Fibroblast of lung (primary cell): ENCODE data around the gene KRT82. TPM values are rescaled to one million over a fixed set of nuclear protein-coding genes. Genes with fewer than 3 reads are reported as not detected.
A peak's percentile ranks its signal among the peaks of the same experiment; 100 is the strongest.

Source experiments
- DNase-seq, 2 donors: peaks; one replicate each; pipeline versions ENCODE4 v3.0.0 to v3.0.0-alpha.2; 2010; ENCODE audit warnings: low read depth in 2 of 2
- H2AFZ ChIP-seq: 2 replicates; pipeline ENCODE4 v1.5.1; 2012; ENCODE audit warnings: low read length, control low read depth, inconsistent platforms
- H3K27ac ChIP-seq: 2 replicates; pipeline ENCODE4 v1.5.1; 2011; ENCODE audit warnings: low read length, control low read depth; ENCODE audit not compliant: insufficient read depth
- H3K27me3 ChIP-seq: 2 replicates; pipeline ENCODE4 v1.5.1; 2011; ENCODE audit warnings: mild to moderate bottlenecking, low read length; ENCODE audit not compliant: control insufficient read depth, insufficient read depth
- H3K36me3 ChIP-seq: 2 replicates; pipeline ENCODE4 v1.5.1; 2011; ENCODE audit warnings: low read length; ENCODE audit not compliant: control insufficient read depth, insufficient read depth
- H3K4me1 ChIP-seq: 2 replicates; pipeline ENCODE4 v1.5.1; 2011; ENCODE audit warnings: low read length; ENCODE audit not compliant: control insufficient read depth, insufficient read depth; ENCODE audit errors: extremely low read depth
- H3K4me2 ChIP-seq: 2 replicates; pipeline ENCODE4 v1.5.1; 2011; ENCODE audit warnings: low read length, control low read depth; ENCODE audit not compliant: insufficient read depth; ENCODE audit errors: extremely low read depth
- H3K4me3 ChIP-seq, 4 experiments: fragments of 200-600 bp in 1 of 4; sonication (generic) in 1 of 4; replicated peaks in 1 of 4; 2 replicates each; pipeline ENCODE4 v1.5.1; 2011 to 2016; ENCODE audit warnings: low read length in 4 of 4, low read depth in 3 of 4, mild to moderate bottlenecking in 3 of 4, control low read depth in 2 of 4, inconsistent platforms in 1 of 4, mixed read lengths in 1 of 4; ENCODE audit not compliant: insufficient read depth in 1 of 4; ENCODE audit errors: control extremely low read depth in 1 of 4
- H3K79me2 ChIP-seq: 2 replicates; pipeline ENCODE4 v1.5.1; 2012; ENCODE audit warnings: mild to moderate bottlenecking, low read length, inconsistent platforms; ENCODE audit not compliant: control insufficient read depth, insufficient read depth
- H3K9ac ChIP-seq: 2 replicates; pipeline ENCODE4 v1.5.1; 2011; ENCODE audit warnings: mild to moderate bottlenecking, low read length, control low read depth; ENCODE audit not compliant: insufficient read depth
- H3K9me3 ChIP-seq: 2 replicates; pipeline ENCODE4 v1.5.1; 2012; ENCODE audit warnings: low read depth, low read length; ENCODE audit not compliant: control insufficient read depth, insufficient read depth
- H4K20me1 ChIP-seq: 2 replicates; pipeline ENCODE4 v1.5.1; 2011; ENCODE audit warnings: low read length; ENCODE audit not compliant: control insufficient read depth, insufficient read depth; ENCODE audit errors: extremely low read depth
- EZH2 ChIP-seq: IDR thresholded peaks from 2 replicates; pipeline ENCODE4 v1.5.1; 2012; ENCODE audit warnings: low read length, control low read depth, mild to moderate bottlenecking; ENCODE audit errors: missing control alignments
- polyA plus RNA-seq, 2 donors: library from polyadenylated mRNA; depleted of rRNA in 1 of 2; stranded (reverse) in 1 of 2; unstranded in 1 of 2; fragments of >200 nt; gene quantifications; 2 replicates each; pipeline ENCODE4 v1.2.1, GENCODE V29; 2011 to 2012; ENCODE audit warnings: missing spikeins in 1 of 2
- total RNA-seq: library from RNA; depleted of rRNA; stranded (reverse); fragments of >200 nt; gene quantifications from 2 replicates; pipeline ENCODE4 v1.2.1, GENCODE V29; 2014
- TF ChIP-seq, protein P1 (sequence below), 2 donors: IDR thresholded peaks in 1 of 2; conservative IDR thresholded peaks in 1 of 2; 1 replicate in 1 of 2; 2 replicates in 1 of 2; pipeline ENCODE4 v1.5.1; 2011 to 2012; ENCODE audit warnings: low read length in 2 of 2, control low read depth in 1 of 2, inconsistent platforms in 1 of 2, low read depth in 1 of 2, mild to moderate bottlenecking in 1 of 2

The KRT82 gene
- total and polyA plus RNA-seq, 2 donors (not counting 1 experiment from before 2014, with no cell fraction given) = not detected

DNA sequence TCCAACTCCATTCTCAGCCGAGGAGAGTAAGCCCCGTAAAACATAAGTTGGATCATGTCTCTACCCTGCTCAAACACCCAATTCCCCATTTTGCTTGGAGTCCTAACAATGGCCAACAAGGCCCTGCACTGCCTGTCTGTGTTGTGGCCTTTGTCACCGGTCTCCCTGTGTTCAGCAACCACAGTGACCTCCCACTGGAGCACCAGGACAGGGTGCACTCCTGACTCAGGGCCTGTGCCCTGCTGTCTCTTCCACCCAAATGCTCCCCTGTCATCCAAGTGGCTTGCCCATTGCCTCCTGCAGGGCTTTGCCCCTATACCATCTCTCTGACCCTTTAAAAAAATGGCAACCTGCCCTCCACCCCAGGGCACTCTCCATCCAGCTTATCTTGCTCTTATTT is 34.4 kb downstream of the KRT82 start:
- Histone ChIP-seq H4K20me1 (no peaks in the 10 kb centered on the region), H3K79me2 (no peaks in the 10 kb centered on the region), H3K4me3 (no peak overlapping the region), H3K27me3 (peaks cover 8% of the 10 kb centered on the region), H3K4me2 (no peak overlapping the region), H3K36me3 (no peaks in the 10 kb centered on the region), H3K9ac (no peak overlapping the region), H3K27ac (no peak overlapping the region), H3K4me1 (no peaks in the 10 kb centered on the region), H3K9me3 (no peaks in the 10 kb centered on the region), H2AFZ (no peak overlapping the region)
- TF ChIP-seq, protein P1, sequence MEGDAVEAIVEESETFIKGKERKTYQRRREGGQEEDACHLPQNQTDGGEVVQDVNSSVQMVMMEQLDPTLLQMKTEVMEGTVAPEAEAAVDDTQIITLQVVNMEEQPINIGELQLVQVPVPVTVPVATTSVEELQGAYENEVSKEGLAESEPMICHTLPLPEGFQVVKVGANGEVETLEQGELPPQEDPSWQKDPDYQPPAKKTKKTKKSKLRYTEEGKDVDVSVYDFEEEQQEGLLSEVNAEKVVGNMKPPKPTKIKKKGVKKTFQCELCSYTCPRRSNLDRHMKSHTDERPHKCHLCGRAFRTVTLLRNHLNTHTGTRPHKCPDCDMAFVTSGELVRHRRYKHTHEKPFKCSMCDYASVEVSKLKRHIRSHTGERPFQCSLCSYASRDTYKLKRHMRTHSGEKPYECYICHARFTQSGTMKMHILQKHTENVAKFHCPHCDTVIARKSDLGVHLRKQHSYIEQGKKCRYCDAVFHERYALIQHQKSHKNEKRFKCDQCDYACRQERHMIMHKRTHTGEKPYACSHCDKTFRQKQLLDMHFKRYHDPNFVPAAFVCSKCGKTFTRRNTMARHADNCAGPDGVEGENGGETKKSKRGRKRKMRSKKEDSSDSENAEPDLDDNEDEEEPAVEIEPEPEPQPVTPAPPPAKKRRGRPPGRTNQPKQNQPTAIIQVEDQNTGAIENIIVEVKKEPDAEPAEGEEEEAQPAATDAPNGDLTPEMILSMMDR (conservative IDR thresholded peaks at IDR 0.05 in 1 of 2, IDR thresholded peaks at IDR 0.05 in 1 of 2; ENCODE audit: low read depth in 1 of 2, low read length in 2 of 2) = no peak
- TF ChIP-seq EZH2 = no peak
- no peak for DNase-seq

DNA sequence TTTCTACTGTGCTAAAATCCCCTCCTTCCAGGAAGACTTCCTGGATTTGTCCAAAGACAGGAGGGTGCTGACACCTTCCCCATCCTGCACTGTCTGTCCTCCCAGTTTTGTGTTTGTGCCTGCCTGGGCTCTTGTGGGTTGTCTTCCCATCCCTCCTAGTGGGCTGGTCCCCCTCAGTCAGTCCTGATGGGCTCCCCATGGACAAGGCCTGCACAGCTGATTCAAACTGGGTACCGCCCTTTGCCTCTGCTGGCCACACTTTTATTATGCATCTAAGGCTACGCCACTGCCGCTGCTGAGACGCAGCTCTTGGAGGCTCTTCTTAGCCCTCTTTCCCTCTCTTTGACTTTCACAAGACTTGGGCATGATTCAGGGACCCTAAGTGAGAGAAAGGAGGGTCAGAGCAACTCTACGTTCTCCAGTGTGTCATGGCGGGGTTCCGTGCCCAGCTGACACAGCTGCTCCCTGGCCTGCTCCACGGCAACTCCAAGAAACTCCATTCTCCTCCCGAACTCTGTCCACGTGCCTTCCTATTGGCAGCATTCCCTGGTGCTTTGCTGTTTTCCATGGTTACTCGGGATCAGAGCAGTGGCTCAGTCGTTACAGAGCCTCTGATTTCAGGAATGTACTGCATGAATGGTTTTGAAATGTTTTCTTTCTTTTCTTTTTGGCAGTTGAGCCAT is 35.1 kb downstream of the KRT82 start:
- H3K79me2 ChIP-seq = no peaks in the 10 kb centered on the region
- no peak overlapping the region for H2AFZ ChIP-seq
- H3K9ac ChIP-seq = no peak overlapping the region
- TF ChIP-seq, protein P1 (conservative IDR thresholded peaks at IDR 0.05 in 1 of 2, IDR thresholded peaks at IDR 0.05 in 1 of 2; ENCODE audit: low read depth in 1 of 2, low read length in 2 of 2) = no peak
- TF ChIP-seq EZH2 = no peak
- H4K20me1 ChIP-seq = no peaks in the 10 kb centered on the region
- peaks cover 8% of the 10 kb centered on the region for H3K27me3 ChIP-seq
- H3K36me3 ChIP-seq = no peaks in the 10 kb centered on the region
- H3K4me2 ChIP-seq = no peak overlapping the region
- H3K27ac ChIP-seq = no peak overlapping the region
- no peaks in the 10 kb centered on the region for H3K9me3 ChIP-seq
- no peaks in the 10 kb centered on the region for H3K4me1 ChIP-seq
- no peak overlapping the region for H3K4me3 ChIP-seq
- DNase-seq = peak; percentile 72 to 78

DNA sequence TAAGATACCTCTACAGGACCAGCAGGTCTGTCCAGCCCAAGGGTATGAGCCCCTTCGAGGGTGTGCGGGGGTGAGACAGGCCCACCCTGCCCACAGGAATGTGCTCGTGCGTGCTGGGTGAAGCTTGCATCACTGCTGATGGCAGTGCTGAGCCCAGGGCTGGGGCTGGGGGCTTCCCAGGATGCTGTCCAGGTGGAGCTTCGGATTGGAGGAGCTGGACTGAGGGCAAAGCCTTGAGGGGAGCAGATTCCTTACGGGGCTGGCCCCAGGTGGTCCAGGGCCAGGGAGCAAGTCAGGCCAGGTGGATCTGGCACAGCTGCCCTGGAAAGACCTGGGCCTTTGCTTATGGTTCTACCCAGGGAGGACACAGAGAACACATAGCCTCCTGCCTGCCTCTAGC is 36.3 kb downstream of the KRT82 start:
- H3K9me3 ChIP-seq = no peaks in the 10 kb centered on the region
- H3K9ac ChIP-seq = no peak overlapping the region
- H3K27me3 ChIP-seq = peaks cover 8% of the 10 kb centered on the region
- H3K79me2 ChIP-seq = no peaks in the 10 kb centered on the region
- no peak overlapping the region for H3K4me2 ChIP-seq
- H2AFZ ChIP-seq = no peak overlapping the region
- no peak overlapping the region for H3K27ac ChIP-seq
- H4K20me1 ChIP-seq = no peaks in the 10 kb centered on the region
- TF ChIP-seq, protein P1 (conservative IDR thresholded peaks at IDR 0.05 in 1 of 2, IDR thresholded peaks at IDR 0.05 in 1 of 2; ENCODE audit: low read depth in 1 of 2, low read length in 2 of 2) = no peak
- no peak for TF ChIP-seq EZH2
- no peak overlapping the region for H3K4me3 ChIP-seq
- no peaks in the 10 kb centered on the region for H3K36me3 ChIP-seq
- no peaks in the 10 kb centered on the region for H3K4me1 ChIP-seq
- no peak for DNase-seq
